Duodenal mucosa (tissue), 2 donors: ENCODE data around the gene C2orf68.
"Not testable (repeated sequence)": the region's sequence is repeated elsewhere in the genome, so short reads cannot be mapped to it uniquely, and the experiment has no call there.

Source experiments
- H3K27ac ChIP-seq: one replicate; pipeline ENCODE4 v1.7.0; 2013; ENCODE audit warnings: low read depth, low read length
- H3K27me3 ChIP-seq, 2 donors: one replicate each; pipeline ENCODE4 v1.7.0; 2013; ENCODE audit warnings: low read length in 2 of 2, control low read depth in 1 of 2; ENCODE audit not compliant: insufficient read depth in 2 of 2, control insufficient read depth in 1 of 2
- H3K36me3 ChIP-seq, 2 donors: one replicate each; pipeline ENCODE4 v1.7.0; 2013; ENCODE audit warnings: low read length in 2 of 2, control low read depth in 1 of 2; ENCODE audit not compliant: insufficient read depth in 2 of 2, control insufficient read depth in 1 of 2
- H3K4me1 ChIP-seq, 2 donors: one replicate each; pipeline ENCODE4 v1.7.0; 2013; ENCODE audit warnings: low read length in 2 of 2, control low read depth in 1 of 2; ENCODE audit not compliant: insufficient read depth in 2 of 2, control insufficient read depth in 1 of 2
- H3K4me3 ChIP-seq, 2 donors: one replicate each; pipeline ENCODE4 v1.7.0; 2013; ENCODE audit warnings: low read length in 2 of 2, low read depth in 1 of 2
- H3K9ac ChIP-seq, 2 donors: one replicate each; pipeline ENCODE4 v1.7.0; 2013; ENCODE audit warnings: low read length in 2 of 2, low read depth in 1 of 2
- H3K9me3 ChIP-seq, 2 donors: one replicate each; pipeline ENCODE4 v1.7.0; 2013; ENCODE audit warnings: low read length in 2 of 2, control low read depth in 1 of 2; ENCODE audit not compliant: control insufficient read depth in 1 of 2

Gene C2orf68

GRCh38 chr2:85593023-85593422, 18.8 kb downstream of the C2orf68 start:
- H3K4me3 ChIP-seq: no peak overlapping the region
- peaks cover 45% of the 10 kb centered on the region in 2 donors for H3K4me1 ChIP-seq
- H3K9me3 ChIP-seq: no peaks in the 10 kb centered on the region
- H3K36me3 ChIP-seq: peaks cover 9 to 10% of the 10 kb centered on the region in 2 donors
- H3K27ac ChIP-seq: no peak overlapping the region
- no peak overlapping the region for H3K9ac ChIP-seq
- H3K27me3 ChIP-seq: no peaks in the 10 kb centered on the region

GRCh38 chr2:85592299-85592698, 19.6 kb downstream of the C2orf68 start:
- H3K4me3 ChIP-seq, H3K27ac ChIP-seq, H3K36me3 ChIP-seq, H3K9ac ChIP-seq, H3K27me3 ChIP-seq, H3K9me3 ChIP-seq: not testable (repeated sequence)
- peaks cover 41 to 48% of the 10 kb centered on the region in 2 donors for H3K4me1 ChIP-seq

GRCh38 chr2:85591563-85591962, 20.3 kb downstream of the C2orf68 start:
- no peak overlapping the region for H3K9ac ChIP-seq
- no peak overlapping the region for H3K27ac ChIP-seq
- no peak overlapping the region for H3K4me3 ChIP-seq
- no peaks in the 10 kb centered on the region for H3K9me3 ChIP-seq
- H3K27me3 ChIP-seq: no peaks in the 10 kb centered on the region
- peaks cover 34 to 42% of the 10 kb centered on the region in 2 donors for H3K4me1 ChIP-seq
- no peaks in the 10 kb centered on the region for H3K36me3 ChIP-seq

- H3K9ac ChIP-seq: no peak overlapping the region
- H3K9me3 ChIP-seq: no peaks in the 10 kb centered on the region
- H3K4me3 ChIP-seq: no peak overlapping the region
- H3K36me3 ChIP-seq: no peaks in the 10 kb centered on the region
- no peak overlapping the region for H3K27ac ChIP-seq
- no peaks in the 10 kb centered on the region for H3K27me3 ChIP-seq
- peaks cover 30 to 40% of the 10 kb centered on the region in 2 donors for H3K4me1 ChIP-seq
Observed at GRCh38 chr2:85590950-85591349, 20.9 kb downstream of the C2orf68 start.

GRCh38 chr2:85589982-85590791, 21.7 kb downstream of the C2orf68 start:
- H3K9ac ChIP-seq: no peak overlapping the region
- no peaks in the 10 kb centered on the region for H3K36me3 ChIP-seq
- H3K27me3 ChIP-seq: no peaks in the 10 kb centered on the region
- no peak overlapping the region for H3K4me3 ChIP-seq
- H3K4me1 ChIP-seq: peaks cover 38 to 48% of the 10 kb centered on the region in 2 donors
- H3K9me3 ChIP-seq: no peaks in the 10 kb centered on the region
- peak overlapping the region; percentile 21 for H3K27ac ChIP-seq

GRCh38 chr2:85589181-85589580, 22.7 kb downstream of the C2orf68 start:
- Histone ChIP-seq H3K9me3 (no peaks in the 10 kb centered on the region), H3K4me3 (no peak overlapping the region), H3K4me1 (peaks cover 37 to 49% of the 10 kb centered on the region in 2 donors), H3K36me3 (no peaks in the 10 kb centered on the region), H3K27ac (no peak overlapping the region), H3K27me3 (no peaks in the 10 kb centered on the region), H3K9ac (no peak overlapping the region)

- Histone ChIP-seq H3K36me3 (no peaks in the 10 kb centered on the region), H3K4me1 (peaks cover 39 to 53% of the 10 kb centered on the region in 2 donors), H3K27ac (no peak overlapping the region), H3K9me3 (no peaks in the 10 kb centered on the region), H3K27me3 (no peaks in the 10 kb centered on the region), H3K9ac (no peak overlapping the region), H3K4me3 (no peak overlapping the region)
Observed at GRCh38 chr2:85588645-85589044, 23.2 kb downstream of the C2orf68 start.

- H3K9me3 ChIP-seq: no peaks in the 10 kb centered on the region
- H3K4me3 ChIP-seq: no peak overlapping the region
- H3K27ac ChIP-seq: no peak overlapping the region
- H3K27me3 ChIP-seq: no peaks in the 10 kb centered on the region
- H3K36me3 ChIP-seq: no peaks in the 10 kb centered on the region
- peaks cover 41 to 57% of the 10 kb centered on the region in 2 donors for H3K4me1 ChIP-seq
- no peak overlapping the region for H3K9ac ChIP-seq
Observed at GRCh38 chr2:85588236-85588635, 23.6 kb downstream of the C2orf68 start.

- H3K27me3 ChIP-seq: no peaks in the 10 kb centered on the region
- H3K27ac ChIP-seq: no peak overlapping the region
- H3K9ac ChIP-seq: peak overlapping the region; percentile 63 to 87
- H3K9me3 ChIP-seq: no peaks in the 10 kb centered on the region
- peaks cover 6 to 16% of the 10 kb centered on the region in 2 donors for H3K36me3 ChIP-seq
- peaks cover 32 to 48% of the 10 kb centered on the region in 2 donors for H3K4me1 ChIP-seq
- H3K4me3 ChIP-seq: peak overlapping the region; percentile 77 to 79
Observed at GRCh38 chr2:85585781-85586105, 26.1 kb downstream of the C2orf68 start.

- no peaks in the 10 kb centered on the region for H3K9me3 ChIP-seq
- H3K4me1 ChIP-seq: peaks cover 28 to 44% of the 10 kb centered on the region in 2 donors
Observed at GRCh38 chr2:85584857-85585780, 26.7 kb downstream of the C2orf68 start.

More at GRCh38 chr2:85584857-85585780, 26.7 kb downstream of the C2orf68 start:
- Histone ChIP-seq H3K9ac (peak overlapping the region; percentile 63 to 87), H3K36me3 (peaks cover 6 to 16% of the 10 kb centered on the region in 2 donors), H3K4me3 (peak overlapping the region; percentile 77 to 79), H3K27me3 (no peaks in the 10 kb centered on the region), H3K27ac (peak overlapping the region; percentile 87)
